Measurements from ENCODE around the gene DZIP3.

DNA sequence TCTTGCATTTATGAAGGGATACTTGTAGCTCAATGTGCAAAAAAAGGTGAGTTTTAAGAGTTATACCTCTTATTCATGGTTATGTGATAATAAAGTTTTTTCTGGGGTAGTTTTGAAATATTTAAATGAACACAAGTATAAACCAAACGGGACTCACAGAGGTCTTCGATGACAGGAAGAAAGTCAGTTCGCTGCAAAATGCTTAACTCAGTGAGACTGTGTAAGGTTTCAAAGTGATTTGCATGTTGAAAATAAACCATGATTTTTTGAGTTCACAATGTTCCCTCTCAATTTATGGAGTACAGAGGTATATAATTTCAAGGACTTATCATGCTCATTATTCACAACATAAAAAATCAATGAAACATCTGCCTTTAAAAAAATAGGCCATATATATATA, 42.8 kb upstream of the DZIP3 start:
- TF ChIP-seq, protein P1, sequence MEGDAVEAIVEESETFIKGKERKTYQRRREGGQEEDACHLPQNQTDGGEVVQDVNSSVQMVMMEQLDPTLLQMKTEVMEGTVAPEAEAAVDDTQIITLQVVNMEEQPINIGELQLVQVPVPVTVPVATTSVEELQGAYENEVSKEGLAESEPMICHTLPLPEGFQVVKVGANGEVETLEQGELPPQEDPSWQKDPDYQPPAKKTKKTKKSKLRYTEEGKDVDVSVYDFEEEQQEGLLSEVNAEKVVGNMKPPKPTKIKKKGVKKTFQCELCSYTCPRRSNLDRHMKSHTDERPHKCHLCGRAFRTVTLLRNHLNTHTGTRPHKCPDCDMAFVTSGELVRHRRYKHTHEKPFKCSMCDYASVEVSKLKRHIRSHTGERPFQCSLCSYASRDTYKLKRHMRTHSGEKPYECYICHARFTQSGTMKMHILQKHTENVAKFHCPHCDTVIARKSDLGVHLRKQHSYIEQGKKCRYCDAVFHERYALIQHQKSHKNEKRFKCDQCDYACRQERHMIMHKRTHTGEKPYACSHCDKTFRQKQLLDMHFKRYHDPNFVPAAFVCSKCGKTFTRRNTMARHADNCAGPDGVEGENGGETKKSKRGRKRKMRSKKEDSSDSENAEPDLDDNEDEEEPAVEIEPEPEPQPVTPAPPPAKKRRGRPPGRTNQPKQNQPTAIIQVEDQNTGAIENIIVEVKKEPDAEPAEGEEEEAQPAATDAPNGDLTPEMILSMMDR (IDR thresholded peaks at IDR 0.05 in 8 of 11, conservative IDR thresholded peaks at IDR 0.05 in 3 of 11), result no peak
- no peak for TF ChIP-seq POLR2A (IDR thresholded peaks at IDR 0.05)
- no peak for TF ChIP-seq POLR2AphosphoS5 (IDR thresholded peaks at IDR 0.05)
